ENCODE measurements around the gene TOMM20.

Gene TOMM20

GRCh38 chr1:235128456-235129328 is at the start of gene TOMM20:
TOMM20 (minus strand) TSS chr1:235128837; CDS start chr1:235128715, 122 bp downstream.
- peak; percentile 91 for DNase-seq (ENCODE audit: low spot score)
- peak within 1 kb of the TSS; percentile 58 for H3K27ac ChIP-seq (ENCODE audit: poor library complexity, severe bottlenecking)
- no peak for TF ChIP-seq CTCF (IDR thresholded peaks at IDR 0.05; ENCODE audit: poor library complexity, severe bottlenecking)
- peak within 1 kb of the TSS; percentile 80 for H3K4me3 ChIP-seq (ENCODE audit: severe bottlenecking)
- ATAC-seq (ENCODE audit: low read depth) = peak; percentile 95
- peaks cover 47% of the 10 kb centered on the region for H3K36me3 ChIP-seq (ENCODE audit: low read depth)
- no peaks in the 10 kb centered on the region for H3K9me3 ChIP-seq (ENCODE audit: severe bottlenecking)
- no peaks in the 10 kb centered on the region for H3K27me3 ChIP-seq (ENCODE audit: insufficient read depth, poor library complexity, severe bottlenecking)
- peaks cover 11% of the 10 kb centered on the region for H3K4me1 ChIP-seq (ENCODE audit: insufficient read depth, poor library complexity, severe bottlenecking)

DNA sequence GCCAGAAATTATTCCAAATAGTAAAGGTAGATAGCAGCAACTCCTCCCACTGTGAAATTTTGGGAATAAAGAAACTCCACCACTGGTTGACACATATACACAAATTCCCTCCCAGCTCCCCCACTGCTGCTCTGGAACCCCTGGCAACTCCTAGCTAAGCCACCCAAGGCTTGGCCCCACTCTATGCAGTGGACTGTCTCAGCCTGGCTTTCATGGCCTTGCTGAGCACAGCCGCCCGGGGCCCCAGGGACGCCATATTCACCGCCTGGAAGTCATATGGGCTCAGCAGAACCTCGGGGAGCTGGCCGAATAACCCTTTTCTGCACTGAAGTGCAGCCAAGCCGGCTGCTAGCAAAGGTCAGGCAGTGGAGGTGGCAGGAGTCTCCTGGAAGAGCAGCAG is 47.8 kb upstream of the TOMM20 start:
- no peaks in the 10 kb centered on the region for H3K4me1 ChIP-seq (ENCODE audit: insufficient read depth, poor library complexity, severe bottlenecking)
- H3K27ac ChIP-seq (ENCODE audit: poor library complexity, severe bottlenecking) = no peak overlapping the region
- H3K27me3 ChIP-seq (ENCODE audit: insufficient read depth, poor library complexity, severe bottlenecking) = no peaks in the 10 kb centered on the region
- H3K36me3 ChIP-seq (ENCODE audit: low read depth) = peaks cover 53% of the 10 kb centered on the region
- DNase-seq (ENCODE audit: low spot score) = no peak
- no peaks in the 10 kb centered on the region for H3K9me3 ChIP-seq (ENCODE audit: severe bottlenecking)
- no peak overlapping the region for H3K4me3 ChIP-seq (ENCODE audit: severe bottlenecking)
- no peak for TF ChIP-seq CTCF (IDR thresholded peaks at IDR 0.05; ENCODE audit: poor library complexity, severe bottlenecking)
- no peak for ATAC-seq (ENCODE audit: low read depth)

- Histone ChIP-seq H3K4me1 (ENCODE audit: insufficient read depth, poor library complexity, severe bottlenecking) (no peaks in the 10 kb centered on the region), H3K9me3 (ENCODE audit: severe bottlenecking) (no peaks in the 10 kb centered on the region), H3K27me3 (ENCODE audit: insufficient read depth, poor library complexity, severe bottlenecking) (no peaks in the 10 kb centered on the region), H3K4me3 (ENCODE audit: severe bottlenecking) (no peak overlapping the region), H3K36me3 (ENCODE audit: low read depth) (peaks cover 29% of the 10 kb centered on the region), H3K27ac (ENCODE audit: poor library complexity, severe bottlenecking) (no peak overlapping the region)
- ATAC-seq (ENCODE audit: low read depth) (no peak), DNase-seq (ENCODE audit: low spot score) (no peak)
- TF ChIP-seq CTCF (IDR thresholded peaks at IDR 0.05; ENCODE audit: poor library complexity, severe bottlenecking) = no peak
Observed at GRCh38 chr1:235169986-235170385, 41.3 kb upstream of the TOMM20 start.

- no peak for DNase-seq (ENCODE audit: low spot score)
- no peak for TF ChIP-seq CTCF (IDR thresholded peaks at IDR 0.05; ENCODE audit: poor library complexity, severe bottlenecking)
- H3K36me3 ChIP-seq (ENCODE audit: low read depth) = peaks cover 22% of the 10 kb centered on the region
Observed at GRCh38 chr1:235168375-235168774, 39.7 kb upstream of the TOMM20 start.

More at GRCh38 chr1:235168375-235168774, 39.7 kb upstream of the TOMM20 start:
- no peaks in the 10 kb centered on the region for H3K4me1 ChIP-seq (ENCODE audit: insufficient read depth, poor library complexity, severe bottlenecking)
- no peak overlapping the region for H3K27ac ChIP-seq (ENCODE audit: poor library complexity, severe bottlenecking)
- H3K4me3 ChIP-seq (ENCODE audit: severe bottlenecking) = no peak overlapping the region
- no peaks in the 10 kb centered on the region for H3K9me3 ChIP-seq (ENCODE audit: severe bottlenecking)
- no peak for ATAC-seq (ENCODE audit: low read depth)
- H3K27me3 ChIP-seq (ENCODE audit: insufficient read depth, poor library complexity, severe bottlenecking) = no peaks in the 10 kb centered on the region

Measured in RWPE2 (cell line).